ENCODE results near the gene ATP6V0E1.

ATP6V0E1 gene

DNA sequence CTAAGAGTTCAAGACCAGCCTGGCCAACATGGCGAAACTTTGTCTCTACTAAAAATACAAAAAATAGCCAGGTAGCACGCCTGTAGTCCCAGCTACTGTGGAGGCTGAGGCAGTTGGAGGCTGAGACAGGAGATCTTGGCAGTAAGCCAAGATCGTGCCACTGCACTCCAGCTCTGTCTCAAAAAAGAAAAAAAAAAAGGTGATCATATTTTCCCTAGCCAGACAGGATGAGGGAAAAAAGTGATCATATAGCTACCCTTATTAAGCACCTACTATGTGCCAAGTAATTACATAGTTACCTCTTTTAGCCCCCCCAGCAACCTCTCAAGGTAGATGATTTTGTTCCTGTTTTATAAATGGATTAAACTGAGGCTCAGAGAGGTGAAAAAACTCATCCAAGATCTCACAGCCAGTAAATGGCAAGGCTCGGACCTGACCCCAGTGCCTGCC is 42.5 kb upstream of the ATP6V0E1 start:
- no peaks in the 10 kb centered on the region for H4K20me1 ChIP-seq (ENCODE audit: low read depth, low read length)
- H3K36me3 ChIP-seq (ENCODE audit: low read length) = no peaks in the 10 kb centered on the region
- TF ChIP-seq EZH2phosphoT487 (conservative IDR thresholded peaks at IDR 0.05; ENCODE audit: low read length) = no peak
- no peak for TF ChIP-seq CTCF (IDR thresholded peaks at IDR 0.05; ENCODE audit: insufficient read depth, low read length, poor library complexity, severe bottlenecking)
- H3K9me3 ChIP-seq (ENCODE audit: insufficient read depth, low read length) = no peaks in the 10 kb centered on the region
- H3K79me2 ChIP-seq (ENCODE audit: insufficient read depth, low read length) = no peaks in the 10 kb centered on the region
- H3K4me3 ChIP-seq (ENCODE audit: insufficient read depth, low read length, poor library complexity, severe bottlenecking) = no peak overlapping the region
- no peak overlapping the region for H2AFZ ChIP-seq (ENCODE audit: low read depth, low read length, severe bottlenecking)
- H3K27ac ChIP-seq (ENCODE audit: low read depth, low read length) = no peak overlapping the region
- H3K9me2 ChIP-seq (replicated peaks; ENCODE audit: insufficient read depth, low read length) = no peaks in the 10 kb centered on the region
- no peaks in the 10 kb centered on the region for H3K27me3 ChIP-seq (ENCODE audit: low read length)
- no peaks in the 10 kb centered on the region for H3F3A ChIP-seq (ENCODE audit: insufficient read depth)
- H3K4me2 ChIP-seq (ENCODE audit: low read depth, low read length, poor library complexity, severe bottlenecking) = no peak overlapping the region
- H3K9ac ChIP-seq (ENCODE audit: low read length) = no peak overlapping the region

DNA sequence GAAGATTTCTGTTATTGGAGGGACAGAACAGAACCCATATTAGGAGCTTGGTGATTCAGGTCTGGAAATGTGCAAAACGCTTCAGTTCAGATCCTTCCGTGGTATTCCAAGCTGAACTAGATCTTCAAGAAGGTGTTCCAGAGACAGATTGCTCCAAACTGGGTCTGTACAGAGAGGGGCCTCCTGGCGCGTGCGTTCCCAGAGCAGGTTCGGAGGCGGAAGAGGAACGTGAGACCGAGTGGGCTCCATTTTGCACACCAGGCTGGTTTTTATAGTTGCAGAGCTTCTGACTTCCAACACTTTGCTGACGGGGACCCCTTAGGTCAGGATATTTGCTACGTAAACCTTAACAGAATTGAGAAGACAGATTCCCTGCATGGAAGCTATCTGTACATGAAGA is 41.0 kb upstream of the ATP6V0E1 start:
- TF ChIP-seq CTCF (IDR thresholded peaks at IDR 0.05; ENCODE audit: insufficient read depth, low read length, poor library complexity, severe bottlenecking) = no peak
- TF ChIP-seq EZH2phosphoT487 (conservative IDR thresholded peaks at IDR 0.05; ENCODE audit: low read length) = no peak
- no peaks in the 10 kb centered on the region for H3K79me2 ChIP-seq (ENCODE audit: insufficient read depth, low read length)
- no peak overlapping the region for H3K4me2 ChIP-seq (ENCODE audit: low read depth, low read length, poor library complexity, severe bottlenecking)
- H3K9me2 ChIP-seq (replicated peaks; ENCODE audit: insufficient read depth, low read length) = no peaks in the 10 kb centered on the region
- H3K9ac ChIP-seq (ENCODE audit: low read length) = no peak overlapping the region
- no peaks in the 10 kb centered on the region for H3K9me3 ChIP-seq (ENCODE audit: insufficient read depth, low read length)
- no peak overlapping the region for H3K4me3 ChIP-seq (ENCODE audit: insufficient read depth, low read length, poor library complexity, severe bottlenecking)
- no peaks in the 10 kb centered on the region for H4K20me1 ChIP-seq (ENCODE audit: low read depth, low read length)
- no peak overlapping the region for H2AFZ ChIP-seq (ENCODE audit: low read depth, low read length, severe bottlenecking)
- H3K36me3 ChIP-seq (ENCODE audit: low read length) = no peaks in the 10 kb centered on the region
- no peaks in the 10 kb centered on the region for H3F3A ChIP-seq (ENCODE audit: insufficient read depth)
- no peaks in the 10 kb centered on the region for H3K27me3 ChIP-seq (ENCODE audit: low read length)
- H3K27ac ChIP-seq (ENCODE audit: low read depth, low read length) = no peak overlapping the region

DNA sequence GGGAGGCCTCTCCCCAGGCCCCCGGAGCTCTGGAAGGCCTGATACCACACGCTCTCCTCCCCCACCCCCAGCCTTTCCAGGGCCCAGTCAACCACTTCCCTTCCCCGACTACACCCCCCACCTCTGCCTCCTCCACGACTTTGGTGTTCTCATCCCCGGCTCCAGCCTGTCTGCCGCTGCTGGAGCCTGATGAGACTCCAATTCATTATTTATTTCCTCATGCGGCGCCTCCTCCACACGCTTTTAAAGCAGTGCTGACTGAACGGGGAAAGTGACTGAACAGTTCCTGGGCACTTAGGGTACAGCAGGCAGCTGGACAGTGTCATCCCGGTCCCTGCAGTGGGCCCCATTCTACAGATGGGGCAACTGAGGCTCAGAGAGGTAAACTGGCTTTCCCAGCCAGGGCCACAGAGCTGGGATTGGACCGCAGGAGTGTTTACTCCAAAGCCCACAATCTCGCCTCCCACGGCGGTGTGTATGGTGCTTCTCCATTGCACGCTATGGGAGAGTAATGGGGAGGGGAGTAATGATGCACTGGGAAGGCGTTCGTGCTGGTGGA is 40.2 kb upstream of the ATP6V0E1 start:
- Histone ChIP-seq H3K9me2 (replicated peaks; ENCODE audit: insufficient read depth, low read length) (no peaks in the 10 kb centered on the region), H3K79me2 (ENCODE audit: insufficient read depth, low read length) (no peaks in the 10 kb centered on the region), H3K4me2 (ENCODE audit: low read depth, low read length, poor library complexity, severe bottlenecking) (no peak overlapping the region), H2AFZ (ENCODE audit: low read depth, low read length, severe bottlenecking) (no peak overlapping the region), H3K27ac (ENCODE audit: low read depth, low read length) (no peak overlapping the region), H3F3A (ENCODE audit: insufficient read depth) (no peaks in the 10 kb centered on the region), H3K9ac (ENCODE audit: low read length) (no peak overlapping the region), H4K20me1 (ENCODE audit: low read depth, low read length) (no peaks in the 10 kb centered on the region), H3K36me3 (ENCODE audit: low read length) (no peaks in the 10 kb centered on the region), H3K4me3 (ENCODE audit: insufficient read depth, low read length, poor library complexity, severe bottlenecking) (no peak overlapping the region), H3K27me3 (ENCODE audit: low read length) (no peaks in the 10 kb centered on the region), H3K9me3 (ENCODE audit: insufficient read depth, low read length) (no peaks in the 10 kb centered on the region)
- no peak for TF ChIP-seq EZH2phosphoT487 (conservative IDR thresholded peaks at IDR 0.05; ENCODE audit: low read length)
- no peak for TF ChIP-seq CTCF (IDR thresholded peaks at IDR 0.05; ENCODE audit: insufficient read depth, low read length, poor library complexity, severe bottlenecking)

All from SU-DHL-6 (cell line).